GM18951 (cell line): ENCODE data around the gene PRPF6.
A peak's percentile ranks its signal among the peaks of the same experiment; 100 is the strongest.

Source experiments
- POLR2A ChIP-seq: IDR thresholded peaks from 4 replicates; pipeline ENCODE4 v1.6.1; 2011; ENCODE audit warnings: mild to moderate bottlenecking; ENCODE audit not compliant: insufficient read length, insufficient read depth; ENCODE audit errors: extremely low read depth
- in situ Hi-C: fragments of 300-500 bp; cut with MboI; formaldehyde crosslinking; loops from one replicate; pipeline ENCODE4 v1.12.0; 2022; ENCODE audit warnings: low sequenced_read_pairs, mixed read lengths, inconsistent platforms; ENCODE audit not compliant: unreplicated experiment

Gene PRPF6

DNA sequence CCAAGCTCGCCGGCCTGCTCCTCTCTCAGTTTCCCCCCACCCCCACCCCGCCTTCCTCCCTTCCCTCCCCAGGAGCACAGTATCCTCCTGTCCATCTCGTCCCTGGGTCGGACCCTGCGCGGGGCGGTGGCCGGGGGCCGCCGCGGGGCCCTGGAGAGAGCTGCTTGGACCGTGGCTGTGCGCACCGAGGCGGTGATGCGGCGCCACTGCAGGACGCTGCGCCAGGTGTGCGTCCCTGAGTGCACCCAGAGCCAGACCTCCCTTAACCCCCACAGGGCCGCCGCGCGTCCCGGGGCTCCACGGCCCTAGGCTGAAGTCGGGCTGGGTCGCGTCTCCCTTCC is 57.3 kb downstream of the PRPF6 start:
- in situ Hi-C loops, result no loop called here

DNA sequence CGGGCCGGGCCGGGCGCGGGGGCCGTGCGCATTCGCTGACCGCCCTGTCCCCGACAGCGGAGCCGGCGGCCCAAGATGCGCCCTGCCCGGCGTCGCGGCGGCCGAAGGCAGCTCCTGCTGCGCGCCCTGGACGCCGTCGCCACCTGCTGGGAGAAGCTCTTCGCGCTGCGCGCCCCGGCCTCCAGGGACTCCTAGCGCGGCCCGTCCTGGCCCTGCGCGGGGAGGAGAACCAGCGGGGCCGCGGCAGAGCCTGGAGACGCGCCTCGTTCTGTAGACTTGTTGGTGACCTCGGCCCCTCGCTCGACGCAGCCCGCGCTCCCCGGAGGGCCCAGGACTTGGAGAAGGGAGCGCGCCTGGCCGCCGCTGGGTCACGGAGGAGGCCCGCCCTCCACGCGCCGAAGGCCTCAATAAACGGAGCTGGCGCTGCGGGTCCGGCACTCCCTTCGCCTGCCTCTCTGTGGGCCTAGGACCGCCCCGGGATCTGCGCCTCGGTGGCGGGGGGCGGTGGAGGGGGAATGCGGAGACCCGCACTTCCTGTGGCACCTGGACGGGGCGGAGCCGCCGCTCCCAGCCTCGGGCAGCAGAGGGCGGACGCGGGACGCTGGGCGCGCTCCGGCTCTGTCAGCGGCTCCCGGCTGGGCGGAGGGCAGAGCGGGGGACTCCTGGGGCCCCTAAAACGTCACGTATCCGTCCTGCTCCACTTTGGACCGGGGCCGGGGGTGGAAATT is 57.8 kb downstream of the PRPF6 start:
- in situ Hi-C loops, result no loop called here
- TF ChIP-seq POLR2A, result peak; percentile 44

More for the DNA sequence above, 57.3 kb downstream of the PRPF6 start:
- TF ChIP-seq POLR2A, result no peak

DNA sequence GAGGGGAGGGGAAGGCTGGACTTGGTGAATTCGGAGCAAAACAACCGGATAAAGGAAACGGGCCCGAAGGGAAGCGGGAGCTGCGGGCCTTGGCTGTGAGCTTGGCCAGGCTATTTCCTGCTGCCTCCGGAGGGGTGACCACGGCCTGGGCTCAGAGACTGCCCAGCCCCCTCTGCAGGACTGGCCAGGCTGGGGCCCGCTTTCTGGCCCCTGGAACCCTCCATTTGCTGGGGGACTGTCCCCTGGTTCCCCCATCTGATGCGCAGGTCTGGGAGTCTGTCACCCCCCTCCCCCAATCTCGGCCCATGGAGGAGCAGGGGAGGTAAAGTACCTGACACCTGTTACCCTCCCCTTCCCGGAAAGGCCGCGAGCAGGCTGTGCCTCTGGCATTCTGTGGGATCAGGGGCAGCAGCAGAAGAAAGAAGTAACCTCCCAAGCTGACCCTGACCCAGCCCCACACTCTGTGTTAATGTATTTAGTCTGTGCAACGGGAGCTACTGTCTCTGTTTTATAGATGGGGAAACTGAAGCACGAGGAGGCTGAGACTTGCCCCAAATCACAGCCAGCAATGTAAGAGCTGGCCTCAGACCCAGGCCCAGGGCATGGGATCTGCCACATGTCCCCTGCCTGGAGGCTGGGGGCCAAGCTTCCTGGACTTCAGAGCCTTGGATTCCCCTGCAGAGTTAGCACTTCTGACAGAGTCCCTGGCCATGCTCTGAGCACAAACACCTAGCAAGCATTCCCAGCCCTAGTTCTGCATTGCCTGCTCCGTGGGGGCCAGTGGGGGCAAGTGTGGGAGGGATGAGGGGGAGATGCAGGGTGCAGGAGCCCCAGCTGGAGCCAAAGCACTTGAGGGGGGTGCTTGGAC is 58.6 kb downstream of the PRPF6 start:
- in situ Hi-C loops, result no loop called here
- TF ChIP-seq POLR2A, result no peak

DNA sequence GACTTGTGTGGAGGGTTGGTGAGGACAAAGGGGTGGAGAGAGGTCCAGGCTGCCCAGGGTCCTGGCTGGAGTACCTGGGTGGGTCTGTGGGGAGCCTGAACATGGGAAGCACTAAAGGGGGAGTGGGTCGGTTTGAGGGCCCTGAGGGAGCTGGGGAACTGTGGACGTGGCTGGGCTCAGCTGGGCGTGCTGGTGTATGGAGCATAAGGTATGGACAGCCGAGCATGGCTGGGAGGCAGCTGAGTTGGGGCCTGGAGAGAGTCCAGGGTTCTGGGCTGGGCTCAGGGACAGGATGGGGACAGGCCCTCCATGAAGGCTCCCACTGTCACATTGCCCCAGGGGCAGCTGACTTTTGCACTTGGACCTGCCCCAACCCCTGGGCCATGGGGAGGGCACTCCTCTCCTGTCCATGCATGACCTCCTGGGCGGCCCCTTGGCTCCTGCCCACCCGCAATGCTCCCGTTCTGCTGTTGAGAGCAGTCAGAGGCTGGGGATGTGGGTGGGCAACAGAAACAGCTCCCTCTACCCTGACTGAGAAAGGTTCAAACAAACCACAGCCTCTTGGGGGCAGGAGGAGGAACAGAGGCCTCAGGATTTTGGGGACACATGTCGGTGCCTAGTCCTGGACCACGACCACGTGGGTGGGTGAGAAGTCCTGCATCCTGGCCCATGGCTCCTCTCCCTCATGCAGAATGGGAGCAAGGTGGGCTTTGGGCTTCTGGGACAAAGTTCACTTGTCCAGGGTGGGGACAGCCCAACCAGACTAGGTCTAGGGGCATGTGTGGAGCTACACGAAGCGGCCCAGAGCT is 59.5 kb downstream of the PRPF6 start:
- in situ Hi-C loops, result no loop called here
- TF ChIP-seq POLR2A, result no peak

DNA sequence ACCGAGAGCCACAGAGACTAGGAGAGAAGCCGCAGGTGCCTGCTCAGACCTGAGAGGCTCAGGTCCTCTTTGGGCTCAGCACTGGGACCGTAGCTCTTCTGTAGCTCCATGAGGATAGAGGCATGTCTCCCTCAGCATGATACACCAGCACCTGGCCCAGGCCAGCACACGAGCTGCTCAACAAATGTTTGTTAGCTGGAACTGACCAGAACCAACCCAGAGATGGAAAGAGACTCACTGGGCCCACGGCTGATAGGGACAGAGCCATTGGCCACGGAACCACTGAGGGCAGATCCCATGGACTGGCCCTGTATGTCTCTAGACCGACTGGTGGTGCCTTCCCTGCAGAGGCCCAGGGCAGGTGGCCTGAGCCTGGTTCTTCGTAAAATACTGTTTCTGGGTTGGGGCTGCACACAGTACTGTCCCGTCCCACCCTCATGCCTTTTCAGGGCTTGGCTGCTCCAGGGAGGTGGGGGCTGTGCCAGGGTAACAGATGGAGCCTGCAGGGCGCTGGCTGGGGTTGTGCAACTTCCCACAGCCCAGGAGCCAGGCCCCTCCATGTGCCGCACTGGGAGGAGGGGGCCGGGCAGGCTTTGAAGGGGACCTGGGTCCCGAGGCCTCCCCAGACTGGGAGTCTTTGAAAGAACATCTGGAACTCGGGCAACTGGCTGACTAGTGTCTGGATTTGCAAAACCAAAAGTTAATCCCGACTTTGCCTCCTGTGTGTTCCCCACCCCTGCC is 60.3 kb downstream of the PRPF6 start:
- in situ Hi-C loops, result no loop called here
- no peak for TF ChIP-seq POLR2A

DNA sequence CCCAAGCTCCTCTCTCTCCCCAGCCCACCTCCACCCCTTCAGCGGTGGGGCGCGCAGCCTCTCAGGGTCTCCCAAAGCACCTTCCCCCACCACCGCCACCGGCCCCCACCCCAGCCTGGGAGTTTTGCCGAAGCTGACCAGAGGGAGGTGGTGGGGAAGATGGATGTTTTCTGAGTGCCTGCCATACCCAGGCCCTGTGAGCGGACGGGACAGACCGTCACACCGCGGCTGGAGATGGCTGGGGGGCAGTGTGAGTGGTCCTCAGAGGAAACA is 60.8 kb downstream of the PRPF6 start:
- no peak for TF ChIP-seq POLR2A
- in situ Hi-C loops, result no loop called here

DNA sequence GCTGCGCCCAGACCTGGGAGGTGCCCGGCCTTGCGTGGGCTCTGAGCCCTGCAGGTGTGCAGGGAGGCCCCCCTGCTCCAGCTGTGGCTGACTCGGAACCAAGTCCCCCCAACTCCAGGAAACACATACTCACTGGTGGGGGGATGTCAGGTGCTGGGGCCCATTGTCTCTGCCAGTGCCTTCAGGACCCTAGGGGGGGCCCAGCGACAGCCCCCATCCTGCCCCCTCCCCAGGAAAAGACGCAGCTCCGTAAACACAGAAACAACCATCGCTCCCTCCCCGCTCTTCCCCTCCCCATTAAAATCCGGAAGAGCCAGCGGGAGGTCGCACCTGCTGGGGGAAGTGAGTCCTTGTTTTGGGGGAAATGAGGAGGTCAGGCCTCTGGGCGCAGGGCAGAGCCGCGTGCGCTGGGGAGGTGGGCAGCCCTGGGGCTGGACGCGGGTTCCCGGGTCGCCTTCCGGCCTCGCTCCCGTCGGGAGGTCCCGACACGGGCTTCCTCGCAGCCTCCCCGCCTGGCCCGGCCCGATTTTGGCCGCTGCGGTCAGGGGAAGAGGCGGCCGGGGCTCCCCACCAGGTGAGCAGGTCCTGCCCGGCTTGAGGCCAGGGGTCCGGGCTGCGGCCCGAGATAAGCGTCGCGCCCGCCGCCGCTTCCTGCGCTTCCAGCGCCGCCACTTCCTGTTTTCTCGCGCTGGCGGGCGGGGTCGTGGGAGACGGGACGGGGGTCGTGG is 61.3 kb downstream of the PRPF6 start:
- TF ChIP-seq POLR2A, result peak; percentile 38
- in situ Hi-C loops, result no loop called here

DNA sequence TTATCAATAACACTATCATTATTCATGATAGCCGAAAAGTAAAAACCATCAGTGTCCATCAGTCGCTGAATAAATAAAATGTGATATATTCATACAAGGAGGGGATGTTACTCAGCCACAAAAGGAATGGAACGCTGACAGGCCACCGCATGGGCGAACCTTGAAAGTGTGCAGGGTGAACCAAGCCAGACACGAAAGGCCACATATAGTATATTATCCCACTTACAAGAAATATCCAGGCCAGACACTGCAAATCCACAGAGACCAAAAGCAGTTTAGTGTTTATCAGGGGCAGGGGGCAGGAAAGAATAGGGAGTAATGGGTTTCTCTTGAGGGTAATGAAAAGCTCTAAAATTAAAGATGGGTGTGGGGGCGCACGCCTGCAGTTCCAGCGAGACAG is 62.8 kb downstream of the PRPF6 start:
- no peak for TF ChIP-seq POLR2A
- in situ Hi-C loops, result no loop called here

DNA sequence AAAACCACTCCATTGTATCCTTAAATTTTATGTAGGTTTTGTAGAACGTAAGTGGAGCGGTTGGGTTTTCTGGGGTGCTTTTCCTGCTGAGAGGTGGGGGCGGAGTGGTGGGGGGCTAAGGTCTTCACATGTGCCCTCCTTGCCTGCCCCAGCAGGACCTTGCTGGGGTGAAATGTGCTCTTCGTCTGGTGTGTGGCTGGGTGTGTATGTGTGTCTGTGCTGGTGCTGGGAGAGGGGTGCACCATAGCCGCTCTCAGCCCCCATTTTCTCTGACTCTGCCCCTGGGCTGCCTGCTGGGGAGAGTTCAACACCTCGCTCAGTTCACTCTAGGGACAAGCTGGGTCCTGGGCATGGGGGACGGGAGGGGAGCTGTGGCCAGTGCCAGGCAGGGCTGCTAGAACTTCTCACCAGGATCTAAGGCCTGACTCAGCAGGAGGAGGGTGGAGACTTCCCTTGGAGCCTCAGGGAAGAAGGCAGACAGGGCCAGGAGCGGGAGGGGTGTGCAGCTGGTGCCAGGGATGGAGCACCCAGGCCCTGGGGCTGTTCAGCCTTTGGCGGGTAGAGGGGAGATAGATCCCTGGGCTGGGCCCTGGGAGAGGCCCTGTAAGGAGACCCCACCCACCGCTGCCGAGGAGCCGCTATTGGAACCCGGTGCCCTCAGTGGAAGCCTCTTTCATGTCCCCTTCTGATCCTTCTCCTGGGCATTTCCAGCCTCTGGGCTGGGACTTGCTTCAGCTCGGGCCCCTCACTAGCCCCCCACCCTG is 63.7 kb downstream of the PRPF6 start:
- in situ Hi-C loops, result no loop called here
- TF ChIP-seq POLR2A, result no peak

DNA sequence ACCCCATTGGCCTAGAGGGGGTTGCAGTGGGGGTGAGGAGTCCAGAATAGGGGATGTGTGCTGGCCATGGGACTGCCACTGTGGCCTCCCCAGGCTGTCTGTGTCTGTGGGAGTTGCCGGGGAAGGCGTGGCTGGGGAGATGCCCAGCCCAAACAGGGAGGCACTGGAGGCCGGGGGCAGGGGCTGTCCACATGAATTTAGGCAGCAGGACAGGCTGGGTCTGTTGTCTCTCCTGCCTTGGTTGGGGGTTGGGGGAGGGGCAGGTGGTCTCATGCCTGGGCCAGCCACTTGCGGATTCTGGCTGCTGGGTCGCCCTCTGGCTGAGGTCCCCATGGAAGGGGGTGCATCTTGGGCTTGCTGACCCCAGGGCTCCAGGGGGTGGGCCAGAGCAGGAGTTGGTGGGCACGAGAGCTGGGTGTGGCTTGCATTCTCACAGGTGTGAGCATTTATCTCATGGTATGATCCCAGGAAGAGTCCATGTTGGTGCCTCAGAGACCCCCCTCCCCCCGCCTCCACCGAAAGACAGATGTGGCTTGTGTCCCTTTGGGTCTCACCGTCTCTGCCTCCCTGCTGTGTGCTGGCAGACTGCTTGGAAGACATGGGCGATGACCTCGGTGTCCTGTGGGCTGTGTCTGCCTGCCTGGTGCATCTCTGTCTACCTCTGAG is 64.5 kb downstream of the PRPF6 start:
- in situ Hi-C loops, result no loop called here
- TF ChIP-seq POLR2A, result no peak

DNA sequence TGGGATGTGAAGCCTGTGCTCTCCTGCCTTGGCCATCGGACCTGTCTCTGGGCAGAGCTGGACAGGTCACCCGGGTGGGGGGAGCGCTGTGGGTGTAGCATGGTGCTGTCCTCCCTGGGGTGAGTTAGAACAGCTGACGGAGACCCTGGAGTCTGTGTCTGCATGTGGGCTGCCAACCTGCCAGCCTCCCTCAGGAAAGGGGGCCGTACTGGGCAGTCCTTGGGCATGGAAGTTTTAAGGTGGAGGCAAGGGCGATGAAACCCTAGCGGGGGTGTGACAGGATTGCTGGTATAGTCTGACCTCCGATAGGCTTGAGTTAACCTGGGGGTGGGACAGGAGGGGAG is 66.1 kb downstream of the PRPF6 start:
- in situ Hi-C loops, result no loop called here
- TF ChIP-seq POLR2A, result no peak
